Mesothelial cell of epicardium (in vitro differentiated cells): ENCODE results near the gene ABCA13. TPM values are rescaled to one million over a fixed set of nuclear protein-coding genes. Genes with fewer than 3 reads are reported as not detected.

Source experiments
- DNase-seq, 2 experiments: peaks; one replicate each; pipeline ENCODE4 v3.0.0; 2021; ENCODE audit warnings: low spot score in 2 of 2; ENCODE audit not compliant: unreplicated experiment in 2 of 2
- H3K27ac Mint-ChIP-seq: 2 replicates; pipeline ENCODE4 v1.8.0; 2021; ENCODE audit warnings: mixed read lengths
- H3K27me3 Mint-ChIP-seq: 2 replicates; pipeline ENCODE4 v1.8.0; 2021; ENCODE audit warnings: low read depth, mixed read lengths
- H3K36me3 Mint-ChIP-seq: 2 replicates; pipeline ENCODE4 v1.8.0; 2021; ENCODE audit warnings: mixed read lengths
- H3K4me1 Mint-ChIP-seq: 2 replicates; pipeline ENCODE4 v1.8.0; 2021; ENCODE audit warnings: mixed read lengths
- H3K4me3 Mint-ChIP-seq: 2 replicates; pipeline ENCODE4 v1.8.0; 2021; ENCODE audit warnings: mild to moderate bottlenecking, moderate library complexity, mixed read lengths
- H3K9me3 Mint-ChIP-seq: 2 replicates; pipeline ENCODE4 v1.8.0; 2021; ENCODE audit warnings: mixed read lengths
- CTCF ChIP-seq: fragments of 200-600 bp; sonication (generic); IDR thresholded peaks from one replicate; pipeline ENCODE4 v1.5.0; 2021; ENCODE audit warnings: antibody characterized with exemption; ENCODE audit not compliant: unreplicated experiment
- total RNA-seq: library from RNA; stranded (reverse); gene quantifications from 3 replicates; pipeline ENCODE4 v1.2.1, GENCODE V29; 2021

The ABCA13 gene
- total RNA-seq, 1 donor from 2014 or later: 0.29 TPM

- DNase-seq: no peak
- Mint-ChIP-seq H3K27me3 (no peaks in the 10 kb centered on the region), H3K4me1 (no peaks in the 10 kb centered on the region), H3K4me3 (no peak overlapping the region), H3K27ac (no peak overlapping the region), H3K36me3 (peaks cover 8% of the 10 kb centered on the region), H3K9me3 (peaks cover 33% of the 10 kb centered on the region)
- TF ChIP-seq CTCF: no peak
These were observed 36.0 kb downstream of the ABCA13 start for GRCh38 chr7:48207155-48207675.

GRCh38 chr7:48209004-48209600, 37.8 kb downstream of the ABCA13 start:
- Mint-ChIP-seq H3K27me3 (no peaks in the 10 kb centered on the region), H3K36me3 (peaks cover 6% of the 10 kb centered on the region), H3K9me3 (peaks cover 32% of the 10 kb centered on the region), H3K4me3 (no peak overlapping the region), H3K27ac (no peak overlapping the region), H3K4me1 (no peaks in the 10 kb centered on the region)
- TF ChIP-seq CTCF: no peak
- DNase-seq: no peak

GRCh38 chr7:48213226-48213625, 42.0 kb downstream of the ABCA13 start:
- H3K4me1 Mint-ChIP-seq: no peaks in the 10 kb centered on the region
- H3K36me3 Mint-ChIP-seq: peaks cover 6% of the 10 kb centered on the region
- H3K9me3 Mint-ChIP-seq: peaks cover 48% of the 10 kb centered on the region
- DNase-seq: no peak
- TF ChIP-seq CTCF: no peak
- H3K4me3 Mint-ChIP-seq: no peak overlapping the region
- H3K27ac Mint-ChIP-seq: no peak overlapping the region
- H3K27me3 Mint-ChIP-seq: no peaks in the 10 kb centered on the region

- Mint-ChIP-seq H3K9me3 (peaks cover 19% of the 10 kb centered on the region), H3K4me3 (no peak overlapping the region), H3K36me3 (no peaks in the 10 kb centered on the region), H3K4me1 (no peaks in the 10 kb centered on the region), H3K27ac (no peak overlapping the region), H3K27me3 (no peaks in the 10 kb centered on the region)
- no peak for DNase-seq
- no peak for TF ChIP-seq CTCF
These were observed 46.0 kb downstream of the ABCA13 start for GRCh38 chr7:48217266-48217665.

- H3K4me1 Mint-ChIP-seq: no peaks in the 10 kb centered on the region
- TF ChIP-seq CTCF: no peak
- no peaks in the 10 kb centered on the region for H3K27me3 Mint-ChIP-seq
- no peak for DNase-seq
- no peaks in the 10 kb centered on the region for H3K36me3 Mint-ChIP-seq
- no peak overlapping the region for H3K27ac Mint-ChIP-seq
- peaks cover 16% of the 10 kb centered on the region for H3K9me3 Mint-ChIP-seq
- no peak overlapping the region for H3K4me3 Mint-ChIP-seq
These were observed 46.5 kb downstream of the ABCA13 start for GRCh38 chr7:48217753-48218152.

GRCh38 chr7:48224042-48224441, 52.8 kb downstream of the ABCA13 start:
- TF ChIP-seq CTCF: no peak
- no peaks in the 10 kb centered on the region for H3K9me3 Mint-ChIP-seq
- no peaks in the 10 kb centered on the region for H3K4me1 Mint-ChIP-seq
- no peak overlapping the region for H3K4me3 Mint-ChIP-seq
- H3K36me3 Mint-ChIP-seq: no peaks in the 10 kb centered on the region
- no peak for DNase-seq
- H3K27me3 Mint-ChIP-seq: peaks cover 9% of the 10 kb centered on the region
- no peak overlapping the region for H3K27ac Mint-ChIP-seq
